Peyer's patch (tissue), 4 donors: Measurements from ENCODE around the gene GTF2A1L. TPM values are rescaled to one million over a fixed set of nuclear protein-coding genes. Genes with fewer than 3 reads are reported as not detected.

Experiments used
- DNase-seq, 3 donors: peaks; one replicate each; pipeline ENCODE4 v3.0.0-alpha.2; 2017 to 2019
- H3K27ac ChIP-seq, 4 donors: fragments of 200-600 bp; sonication (generic); one replicate each; pipeline ENCODE4 v1.5.1; 2016 to 2019
- H3K27me3 ChIP-seq, 2 donors: fragments of 200-600 bp; sonication (generic); one replicate each; pipeline ENCODE4 v1.5.1; 2019
- H3K36me3 ChIP-seq, 3 donors: fragments of 200-600 bp; sonication (generic); one replicate each; pipeline ENCODE4 v1.5.1; 2016 to 2019
- H3K4me1 ChIP-seq, 4 donors: fragments of 200-600 bp; sonication (generic); one replicate each; pipeline ENCODE4 v1.5.1; 2016 to 2019
- H3K4me3 ChIP-seq, 4 donors: fragments of 200-600 bp; sonication (generic); 1 replicate in 3 of 4; 2 replicates in 1 of 4; pipeline ENCODE4 v1.5.1; 2016 to 2019; ENCODE audit warnings: mild to moderate bottlenecking in 1 of 4
- H3K9me3 ChIP-seq, 4 donors: fragments of 200-600 bp; sonication (generic); one replicate each; pipeline ENCODE4 v1.5.1; 2016 to 2019; ENCODE audit warnings: mild to moderate bottlenecking in 1 of 4
- CTCF ChIP-seq, 6 experiments: fragments of 450-650 bp in 4 of 6; fragments of 200-600 bp in 2 of 6; sonication (generic) in 1 of 6; IDR thresholded peaks; one replicate each; pipeline ENCODE4 v1.5.1; 2017 to 2019; ENCODE audit warnings: antibody characterized with exemption in 6 of 6, mild to moderate bottlenecking in 3 of 6, moderate library complexity in 1 of 6
- POLR2A ChIP-seq, 2 donors: fragments of 450-650 bp; IDR thresholded peaks; one replicate each; pipeline ENCODE4 v1.5.1; 2017; ENCODE audit warnings: antibody characterized with exemption in 2 of 2, mild to moderate bottlenecking in 2 of 2, moderate library complexity in 2 of 2
- total RNA-seq, 4 donors: library from RNA; depleted of rRNA; stranded (reverse); fragments of >200 nt; gene quantifications; one replicate each; pipeline ENCODE4 v1.1.0, GENCODE V29; 2016

GTF2A1L gene
- total RNA-seq, 4 donors from 2014 or later: 0.94 to 11.6 TPM; not detected in 2

- no peak for DNase-seq
- Histone ChIP-seq H3K36me3 (peaks cover 0 to 4% (median 0%) of the 10 kb centered on the region in 3 donors), H3K27me3 (no peaks in the 10 kb centered on the region), H3K4me1 (no peaks in the 10 kb centered on the region), H3K4me3 (no peak overlapping the region), H3K9me3 (no peaks in the 10 kb centered on the region), H3K27ac (no peak overlapping the region)
- TF ChIP-seq POLR2A (IDR thresholded peaks at IDR 0.05) (no peak), CTCF (IDR thresholded peaks at IDR 0.05) (peak in 4 of 6 experiments; percentile 50 to 52 (median 51))
These were observed 17.3 kb upstream of the GTF2A1L start for GRCh38 chr2:48600204-48600813.

- Histone ChIP-seq H3K27ac (no peak overlapping the region), H3K4me3 (no peak overlapping the region), H3K27me3 (no peaks in the 10 kb centered on the region), H3K36me3 (peaks cover 0 to 4% (median 0%) of the 10 kb centered on the region in 3 donors), H3K4me1 (no peaks in the 10 kb centered on the region), H3K9me3 (no peaks in the 10 kb centered on the region)
- no peak for DNase-seq
- TF ChIP-seq POLR2A (IDR thresholded peaks at IDR 0.05) (no peak), CTCF (IDR thresholded peaks at IDR 0.05) (no peak)
These were observed 16.7 kb upstream of the GTF2A1L start for GRCh38 chr2:48600917-48601316.

- Histone ChIP-seq H3K4me3 (no peak overlapping the region), H3K36me3 (peaks cover 0 to 4% (median 0%) of the 10 kb centered on the region in 3 donors), H3K27me3 (no peaks in the 10 kb centered on the region), H3K9me3 (no peaks in the 10 kb centered on the region), H3K27ac (no peak overlapping the region), H3K4me1 (no peaks in the 10 kb centered on the region)
- no peak for DNase-seq
- no peak for TF ChIP-seq POLR2A (IDR thresholded peaks at IDR 0.05)
- peak in 3 of 6 experiments; percentile 13 to 24 (median 20) for TF ChIP-seq CTCF (IDR thresholded peaks at IDR 0.05)
These were observed 16.3 kb upstream of the GTF2A1L start for GRCh38 chr2:48601349-48601748.

- no peak for DNase-seq
- Histone ChIP-seq H3K36me3 (no peaks in the 10 kb centered on the region), H3K9me3 (no peaks in the 10 kb centered on the region), H3K4me3 (no peak overlapping the region), H3K27me3 (no peaks in the 10 kb centered on the region), H3K4me1 (no peaks in the 10 kb centered on the region), H3K27ac (no peak overlapping the region)
- TF ChIP-seq CTCF (IDR thresholded peaks at IDR 0.05): no peak
- no peak for TF ChIP-seq POLR2A (IDR thresholded peaks at IDR 0.05)
These were observed 12.0 kb upstream of the GTF2A1L start for GRCh38 chr2:48605482-48606175.

- H3K36me3 ChIP-seq: no peaks in the 10 kb centered on the region
These were observed 10.2 kb upstream of the GTF2A1L start for GRCh38 chr2:48607307-48608014.

More at GRCh38 chr2:48607307-48608014, 10.2 kb upstream of the GTF2A1L start:
- Histone ChIP-seq H3K4me3 (no peak overlapping the region), H3K9me3 (no peaks in the 10 kb centered on the region), H3K4me1 (no peaks in the 10 kb centered on the region), H3K27me3 (no peaks in the 10 kb centered on the region), H3K27ac (no peak overlapping the region)
- TF ChIP-seq CTCF (IDR thresholded peaks at IDR 0.05) (no peak), POLR2A (IDR thresholded peaks at IDR 0.05) (no peak)
- no peak for DNase-seq
